ENCODE measurements around the gene CCT5.

Gene CCT5

GRCh38 chr5:10220248-10220647 is 29.8 kb upstream of the CCT5 start:
- Histone ChIP-seq H3K4me3 (ENCODE audit: low read depth, low read length) (no peak overlapping the region), H3K36me3 (ENCODE audit: control insufficient read depth, insufficient read depth, low read length) (no peaks in the 10 kb centered on the region), H3K4me1 (ENCODE audit: control insufficient read depth, insufficient read depth, low read length) (no peaks in the 10 kb centered on the region), H3K9me3 (ENCODE audit: control insufficient read depth, insufficient read depth, low read length) (no peaks in the 10 kb centered on the region), H3K27ac (ENCODE audit: low read depth, low read length) (no peak overlapping the region), H3K27me3 (ENCODE audit: control insufficient read depth, insufficient read depth, low read length) (no peaks in the 10 kb centered on the region), H3K9ac (ENCODE audit: low read depth, low read length) (no peak overlapping the region)

GRCh38 chr5:10222326-10222725 is 27.8 kb upstream of the CCT5 start:
- no peak overlapping the region for H3K9ac ChIP-seq (ENCODE audit: low read depth, low read length)
- H3K27me3 ChIP-seq (ENCODE audit: control insufficient read depth, insufficient read depth, low read length) = no peaks in the 10 kb centered on the region
- no peaks in the 10 kb centered on the region for H3K9me3 ChIP-seq (ENCODE audit: control insufficient read depth, insufficient read depth, low read length)
- H3K36me3 ChIP-seq (ENCODE audit: control insufficient read depth, insufficient read depth, low read length) = 0 out of 2 replicates have a peak, but pooled peaks cover 6% of the 10 kb centered on the region
- no peaks in the 10 kb centered on the region for H3K4me1 ChIP-seq (ENCODE audit: control insufficient read depth, insufficient read depth, low read length)
- H3K27ac ChIP-seq (ENCODE audit: low read depth, low read length) = no peak overlapping the region
- H3K4me3 ChIP-seq (ENCODE audit: low read depth, low read length) = no peak overlapping the region

- H3K4me3 ChIP-seq (ENCODE audit: low read depth, low read length) = no peak overlapping the region
- no peak overlapping the region for H3K9ac ChIP-seq (ENCODE audit: low read depth, low read length)
- H3K36me3 ChIP-seq (ENCODE audit: control insufficient read depth, insufficient read depth, low read length) = 0 out of 2 replicates have a peak, but pooled peaks cover 6% of the 10 kb centered on the region
- H3K9me3 ChIP-seq (ENCODE audit: control insufficient read depth, insufficient read depth, low read length) = no peaks in the 10 kb centered on the region
- H3K27me3 ChIP-seq (ENCODE audit: control insufficient read depth, insufficient read depth, low read length) = no peaks in the 10 kb centered on the region
- H3K27ac ChIP-seq (ENCODE audit: low read depth, low read length) = no peak overlapping the region
- no peaks in the 10 kb centered on the region for H3K4me1 ChIP-seq (ENCODE audit: control insufficient read depth, insufficient read depth, low read length)
Observed at GRCh38 chr5:10227379-10227778, 22.7 kb upstream of the CCT5 start.

GRCh38 chr5:10228288-10228687 is 21.8 kb upstream of the CCT5 start:
- Histone ChIP-seq H3K27me3 (ENCODE audit: control insufficient read depth, insufficient read depth, low read length) (no peaks in the 10 kb centered on the region), H3K9me3 (ENCODE audit: control insufficient read depth, insufficient read depth, low read length) (no peaks in the 10 kb centered on the region), H3K36me3 (ENCODE audit: control insufficient read depth, insufficient read depth, low read length) (0 out of 2 replicates have a peak, but pooled peaks cover 6% of the 10 kb centered on the region), H3K9ac (ENCODE audit: low read depth, low read length) (no peak overlapping the region), H3K4me1 (ENCODE audit: control insufficient read depth, insufficient read depth, low read length) (no peaks in the 10 kb centered on the region), H3K27ac (ENCODE audit: low read depth, low read length) (no peak overlapping the region), H3K4me3 (ENCODE audit: low read depth, low read length) (no peak overlapping the region)

GRCh38 chr5:10229306-10230048 is 20.6 kb upstream of the CCT5 start:
- no peak overlapping the region for H3K4me3 ChIP-seq (ENCODE audit: low read depth, low read length)
- H3K9ac ChIP-seq (ENCODE audit: low read depth, low read length) = no peak overlapping the region
- peaks cover 7% of the 10 kb centered on the region; the same call in 1 of the 2 replicates for H3K36me3 ChIP-seq (ENCODE audit: control insufficient read depth, insufficient read depth, low read length)
- no peaks in the 10 kb centered on the region for H3K27me3 ChIP-seq (ENCODE audit: control insufficient read depth, insufficient read depth, low read length)
- no peaks in the 10 kb centered on the region for H3K4me1 ChIP-seq (ENCODE audit: control insufficient read depth, insufficient read depth, low read length)
- no peaks in the 10 kb centered on the region for H3K9me3 ChIP-seq (ENCODE audit: control insufficient read depth, insufficient read depth, low read length)
- H3K27ac ChIP-seq (ENCODE audit: low read depth, low read length) = no peak overlapping the region

GRCh38 chr5:10232386-10232785 is 17.7 kb upstream of the CCT5 start:
- Histone ChIP-seq H3K36me3 (ENCODE audit: control insufficient read depth, insufficient read depth, low read length) (peaks cover 19% of the 10 kb centered on the region), H3K9ac (ENCODE audit: low read depth, low read length) (no peak overlapping the region), H3K4me1 (ENCODE audit: control insufficient read depth, insufficient read depth, low read length) (no peaks in the 10 kb centered on the region), H3K27me3 (ENCODE audit: control insufficient read depth, insufficient read depth, low read length) (no peaks in the 10 kb centered on the region), H3K9me3 (ENCODE audit: control insufficient read depth, insufficient read depth, low read length) (no peaks in the 10 kb centered on the region), H3K27ac (ENCODE audit: low read depth, low read length) (no peak overlapping the region), H3K4me3 (ENCODE audit: low read depth, low read length) (no peak overlapping the region)

- no peak overlapping the region for H3K27ac ChIP-seq (ENCODE audit: low read depth, low read length)
- no peak overlapping the region for H3K9ac ChIP-seq (ENCODE audit: low read depth, low read length)
- H3K9me3 ChIP-seq (ENCODE audit: control insufficient read depth, insufficient read depth, low read length) = no peaks in the 10 kb centered on the region
- no peak overlapping the region for H3K4me3 ChIP-seq (ENCODE audit: low read depth, low read length)
- H3K36me3 ChIP-seq (ENCODE audit: control insufficient read depth, insufficient read depth, low read length) = peaks cover 21% of the 10 kb centered on the region
- H3K27me3 ChIP-seq (ENCODE audit: control insufficient read depth, insufficient read depth, low read length) = no peaks in the 10 kb centered on the region
- H3K4me1 ChIP-seq (ENCODE audit: control insufficient read depth, insufficient read depth, low read length) = no peaks in the 10 kb centered on the region
Observed at GRCh38 chr5:10233011-10233410, 17.1 kb upstream of the CCT5 start.

- Histone ChIP-seq H3K9ac (ENCODE audit: low read depth, low read length) (no peak overlapping the region), H3K9me3 (ENCODE audit: control insufficient read depth, insufficient read depth, low read length) (no peaks in the 10 kb centered on the region)
Observed at GRCh38 chr5:10233505-10233904, 16.6 kb upstream of the CCT5 start.

GRCh38 chr5:10235350-10235749 is 14.7 kb upstream of the CCT5 start:
- Histone ChIP-seq H3K4me1 (ENCODE audit: control insufficient read depth, insufficient read depth, low read length) (no peaks in the 10 kb centered on the region), H3K9me3 (ENCODE audit: control insufficient read depth, insufficient read depth, low read length) (no peaks in the 10 kb centered on the region), H3K4me3 (ENCODE audit: low read depth, low read length) (no peak overlapping the region), H3K9ac (ENCODE audit: low read depth, low read length) (no peak overlapping the region), H3K36me3 (ENCODE audit: control insufficient read depth, insufficient read depth, low read length) (peaks cover 29% of the 10 kb centered on the region), H3K27ac (ENCODE audit: low read depth, low read length) (no peak overlapping the region), H3K27me3 (ENCODE audit: control insufficient read depth, insufficient read depth, low read length) (no peaks in the 10 kb centered on the region)

More at GRCh38 chr5:10233505-10233904, 16.6 kb upstream of the CCT5 start:
- H3K27me3 ChIP-seq (ENCODE audit: control insufficient read depth, insufficient read depth, low read length) = no peaks in the 10 kb centered on the region
- no peak overlapping the region for H3K4me3 ChIP-seq (ENCODE audit: low read depth, low read length)
- H3K4me1 ChIP-seq (ENCODE audit: control insufficient read depth, insufficient read depth, low read length) = no peaks in the 10 kb centered on the region
- peaks cover 26% of the 10 kb centered on the region for H3K36me3 ChIP-seq (ENCODE audit: control insufficient read depth, insufficient read depth, low read length)
- H3K27ac ChIP-seq (ENCODE audit: low read depth, low read length) = no peak overlapping the region

GRCh38 chr5:10243660-10244240 is 6.3 kb upstream of the CCT5 start:
- Histone ChIP-seq H3K9me3 (ENCODE audit: control insufficient read depth, insufficient read depth, low read length) (no peaks in the 10 kb centered on the region), H3K27ac (ENCODE audit: low read depth, low read length) (no peak overlapping the region), H3K36me3 (ENCODE audit: control insufficient read depth, insufficient read depth, low read length) (peaks cover 1% of the 10 kb centered on the region; the same call in 1 of the 2 replicates), H3K27me3 (ENCODE audit: control insufficient read depth, insufficient read depth, low read length) (no peaks in the 10 kb centered on the region), H3K4me1 (ENCODE audit: control insufficient read depth, insufficient read depth, low read length) (no peaks in the 10 kb centered on the region), H3K4me3 (ENCODE audit: low read depth, low read length) (no peak overlapping the region), H3K9ac (ENCODE audit: low read depth, low read length) (no peak overlapping the region)

- H3K27me3 ChIP-seq (ENCODE audit: control insufficient read depth, insufficient read depth, low read length) = no peaks in the 10 kb centered on the region
- H3K9me3 ChIP-seq (ENCODE audit: control insufficient read depth, insufficient read depth, low read length) = no peaks in the 10 kb centered on the region
- H3K27ac ChIP-seq (ENCODE audit: low read depth, low read length) = no peak overlapping the region
- no peaks in the 10 kb centered on the region for H3K36me3 ChIP-seq (ENCODE audit: control insufficient read depth, insufficient read depth, low read length)
- H3K4me3 ChIP-seq (ENCODE audit: low read depth, low read length) = no peak overlapping the region
- H3K9ac ChIP-seq (ENCODE audit: low read depth, low read length) = no peak overlapping the region
- no peaks in the 10 kb centered on the region for H3K4me1 ChIP-seq (ENCODE audit: control insufficient read depth, insufficient read depth, low read length)
Observed at GRCh38 chr5:10244342-10244944, 5.6 kb upstream of the CCT5 start.

All from HUES48 (cell line).